GM21515 (cell line): ENCODE measurements around the gene ARHGEF17.

ENCODE experiments used
- ATAC-seq: cut with Tn5 transposase; IDR thresholded peaks from one replicate; pipeline ENCODE4 v1.9.1; 2021; ENCODE audit not compliant: unreplicated experiment

ARHGEF17 gene

DNA sequence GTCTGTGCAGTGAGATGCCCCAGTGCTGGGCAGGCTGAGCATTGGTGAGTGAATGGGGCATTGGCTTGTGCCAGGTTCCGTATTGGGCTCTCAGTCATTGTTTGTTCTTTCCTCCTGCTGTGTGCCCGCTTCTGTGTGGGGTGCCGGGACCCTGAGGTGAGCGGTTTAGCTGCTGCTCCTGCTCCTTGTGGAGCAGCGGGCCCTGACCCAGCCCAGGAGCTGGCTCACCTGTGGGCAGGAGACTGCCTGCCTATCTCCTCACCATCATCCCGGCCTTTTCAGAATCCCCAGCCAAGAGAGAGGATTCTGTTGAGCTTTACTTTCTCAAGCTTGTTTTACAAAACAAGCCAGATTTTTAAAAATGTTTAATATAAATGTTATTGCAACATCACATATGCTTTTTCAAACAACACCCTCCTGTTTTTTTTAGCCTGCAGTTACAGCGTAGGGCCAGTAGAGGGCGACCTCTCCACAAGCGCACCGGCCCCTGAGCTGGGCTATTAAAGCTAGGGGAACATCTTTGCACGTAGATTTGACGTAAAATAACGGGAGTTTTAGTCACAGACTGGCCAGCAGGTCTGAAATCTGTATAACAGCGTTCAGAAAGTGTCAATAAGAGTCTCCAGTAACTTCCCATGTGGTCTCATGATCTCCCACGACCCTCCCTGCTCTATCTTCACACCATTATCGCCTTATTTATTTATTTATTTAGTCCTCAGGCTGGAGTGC lies 43.0 kb downstream of the ARHGEF17 start:
- no peak for ATAC-seq

DNA sequence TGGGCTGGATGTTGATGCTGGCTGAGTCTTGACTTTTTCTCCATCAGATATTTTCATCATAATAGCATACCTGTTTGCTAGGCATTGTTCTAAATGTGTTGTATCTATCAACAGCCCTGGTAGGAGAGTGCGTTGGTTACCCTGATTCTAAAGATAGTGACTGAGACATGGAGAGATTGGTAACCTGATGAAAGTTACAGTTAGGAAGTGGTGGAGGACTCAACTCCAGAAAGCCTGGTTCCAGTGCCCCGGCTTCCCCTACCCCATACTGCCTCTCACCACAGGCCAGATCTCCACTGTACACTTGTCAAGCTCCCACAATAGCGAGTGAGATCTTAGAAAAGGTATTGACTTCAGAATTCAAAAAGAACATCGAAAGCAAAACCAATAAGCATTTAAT lies 45.3 kb downstream of the ARHGEF17 start:
- no peak for ATAC-seq

- ATAC-seq, result no peak
Measured at GRCh38 chr11:73355109-73355508, 47.0 kb downstream of the ARHGEF17 start.

DNA sequence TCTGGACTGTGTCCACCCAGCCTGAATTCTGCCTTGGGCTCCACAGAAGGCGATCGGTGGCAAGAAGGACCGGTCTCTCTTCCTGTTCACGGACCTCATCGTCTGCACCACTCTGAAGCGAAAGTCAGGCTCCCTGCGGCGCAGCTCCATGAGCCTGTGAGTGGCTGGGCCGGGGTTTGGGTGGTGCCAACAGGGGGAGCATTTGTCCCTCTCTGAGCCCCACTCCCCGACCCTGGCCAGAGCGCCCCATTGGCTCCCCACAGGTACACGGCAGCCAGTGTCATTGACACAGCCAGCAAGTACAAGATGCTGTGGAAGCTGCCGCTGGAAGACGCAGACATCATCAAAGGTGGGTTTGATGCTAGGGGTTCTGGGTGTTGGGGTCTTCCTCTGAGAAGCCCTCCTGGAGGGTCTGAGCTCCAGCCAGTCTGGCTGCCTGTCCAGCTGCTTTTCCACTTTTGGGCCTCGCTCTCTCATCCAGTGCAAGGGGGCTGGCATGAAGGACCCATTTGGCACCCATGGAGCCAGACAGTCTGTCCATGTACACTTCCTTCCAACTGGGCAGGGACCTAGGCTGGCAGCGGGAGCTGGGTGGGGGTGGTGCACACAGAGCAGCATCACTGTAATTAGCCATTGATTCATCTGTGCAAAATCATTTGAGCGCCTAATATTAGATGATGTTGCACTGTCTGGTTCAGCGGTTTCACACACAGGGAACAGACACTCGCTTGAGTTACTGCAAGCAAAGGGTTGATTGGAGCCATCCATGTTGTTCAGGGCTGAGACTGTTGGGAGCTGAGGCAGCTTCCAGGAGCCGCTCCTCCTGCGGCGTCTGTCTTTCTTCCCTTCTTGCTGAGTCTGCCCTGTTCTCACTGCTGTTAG lies 49.1 kb downstream of the ARHGEF17 start:
- no peak for ATAC-seq

- ATAC-seq, result no peak
Measured at GRCh38 chr11:73358071-73358470, 50.0 kb downstream of the ARHGEF17 start.

- no peak for ATAC-seq
Measured at GRCh38 chr11:73359341-73359740, 51.3 kb downstream of the ARHGEF17 start.

DNA sequence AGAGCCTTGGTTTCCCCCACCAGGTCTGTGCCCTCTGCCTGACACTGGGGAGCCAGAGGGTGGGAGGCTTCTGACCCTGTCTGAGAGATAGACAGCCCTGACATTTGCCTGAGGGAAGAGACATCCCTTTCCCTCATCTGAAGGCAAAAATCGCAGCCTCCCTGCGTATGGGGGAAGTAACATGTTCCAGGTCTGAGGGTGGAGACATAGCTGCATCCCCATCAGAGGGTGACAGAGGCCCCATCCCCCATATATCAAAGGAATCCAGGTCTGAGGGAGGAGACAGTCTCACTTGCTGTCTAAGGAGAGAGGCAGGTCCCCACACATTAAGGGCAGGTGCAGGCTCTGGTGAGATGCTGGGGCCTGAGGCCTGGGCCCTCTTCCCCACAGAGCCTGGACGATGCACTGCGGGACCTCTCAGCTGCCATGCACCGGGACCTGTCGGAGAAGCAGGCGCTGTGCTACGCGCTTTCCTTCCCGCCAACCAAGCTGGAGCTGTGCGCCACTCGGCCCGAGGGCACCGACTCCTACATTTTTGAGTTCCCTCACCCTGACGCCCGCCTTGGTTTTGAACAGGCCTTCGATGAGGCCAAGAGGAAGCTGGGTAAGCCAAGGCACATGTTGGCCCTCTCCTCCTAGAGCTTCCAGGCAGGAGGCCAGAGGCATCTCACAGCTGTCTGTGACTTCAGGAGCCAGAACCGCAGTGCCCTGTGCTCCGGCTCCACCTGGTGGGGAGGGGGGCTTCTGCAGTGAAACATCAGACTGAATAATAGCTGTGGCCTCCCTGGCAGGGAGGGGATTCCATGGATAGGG lies 52.1 kb downstream of the ARHGEF17 start:
- ATAC-seq, result no peak

GRCh38 chr11:73360743-73361369 lies 52.8 kb downstream of the ARHGEF17 start:
- ATAC-seq, result no peak

DNA sequence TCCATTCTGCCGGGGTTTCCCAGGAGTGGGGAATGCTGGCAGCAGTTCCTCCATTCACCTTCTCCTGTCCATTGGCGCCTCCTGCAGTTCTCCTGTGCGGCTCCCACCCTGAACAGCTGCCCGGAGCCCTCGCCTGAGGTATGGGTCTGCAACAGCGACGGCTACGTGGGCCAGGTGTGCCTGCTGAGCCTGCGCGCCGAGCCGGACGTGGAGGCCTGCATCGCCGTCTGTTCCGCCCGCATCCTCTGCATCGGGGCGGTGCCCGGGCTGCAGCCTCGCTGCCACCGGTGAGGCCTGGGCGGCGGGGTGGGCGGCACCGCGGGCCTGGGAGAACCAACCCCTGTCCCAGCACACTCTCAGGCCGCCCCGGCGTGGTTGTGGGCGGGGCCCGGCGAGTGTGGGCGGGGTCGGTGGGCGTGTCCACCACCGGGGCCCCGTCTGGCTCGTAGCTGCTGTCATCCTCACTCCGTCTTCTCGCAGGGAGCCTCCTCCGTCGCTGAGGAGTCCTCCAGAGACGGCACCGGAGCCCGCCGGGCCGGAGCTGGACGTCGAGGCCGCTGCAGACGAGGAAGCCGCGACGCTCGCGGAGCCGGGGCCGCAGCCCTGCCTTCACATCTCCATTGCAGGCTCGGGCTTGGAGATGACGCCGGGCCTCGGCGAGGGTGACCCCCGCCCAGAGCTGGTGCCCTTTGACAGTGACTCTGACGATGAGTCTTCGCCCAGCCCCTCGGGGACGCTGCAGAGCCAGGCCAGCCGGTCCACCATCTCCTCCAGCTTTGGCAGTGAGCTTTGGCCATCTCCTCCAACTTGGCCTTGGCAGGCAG lies 54.1 kb downstream of the ARHGEF17 start:
- no peak for ATAC-seq

GRCh38 chr11:73363147-73363546 lies 55.1 kb downstream of the ARHGEF17 start:
- no peak for ATAC-seq

DNA sequence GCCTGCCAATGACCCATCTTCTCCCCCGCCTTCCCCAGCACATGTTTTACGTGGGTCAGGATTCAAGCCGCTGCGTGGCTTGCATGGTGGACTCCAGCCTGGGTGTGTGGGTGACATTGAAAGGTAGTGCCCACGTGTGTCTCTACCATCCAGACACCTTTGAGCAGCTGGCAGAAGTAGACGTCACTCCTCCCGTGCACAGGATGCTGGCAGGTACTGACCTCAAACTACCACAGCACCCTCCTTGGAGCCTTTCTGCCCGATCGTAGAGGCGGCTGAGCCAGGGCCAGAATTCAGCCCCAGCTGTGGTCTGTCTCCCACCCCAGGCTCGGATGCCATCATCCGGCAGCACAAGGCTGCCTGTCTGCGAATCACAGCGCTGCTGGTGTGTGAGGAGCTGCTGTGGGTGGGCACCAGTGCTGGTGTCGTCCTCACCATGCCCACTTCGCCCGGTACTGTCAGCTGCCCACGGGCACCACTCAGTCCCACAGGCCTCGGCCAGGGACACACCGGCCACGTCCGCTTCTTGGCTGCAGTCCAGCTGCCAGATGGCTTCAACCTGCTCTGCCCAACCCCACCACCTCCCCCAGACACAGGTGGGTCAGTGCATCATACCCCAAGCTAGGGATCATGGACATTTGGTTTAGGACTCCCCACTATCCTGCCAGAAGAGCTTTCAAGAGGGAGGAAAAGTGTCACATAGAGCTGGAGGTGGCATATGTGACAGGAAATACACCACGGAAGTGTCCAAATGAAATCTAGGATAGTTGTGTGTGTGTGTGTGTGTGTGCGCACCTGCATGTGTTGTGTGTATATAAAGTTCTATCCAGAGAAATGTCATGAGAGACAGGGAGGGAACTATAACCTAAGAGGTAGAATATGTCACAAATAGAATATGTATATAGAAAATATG lies 57.5 kb downstream of the ARHGEF17 start:
- ATAC-seq, result no peak

- no peak for ATAC-seq
Measured at GRCh38 chr11:73366265-73366610, 58.2 kb downstream of the ARHGEF17 start.

DNA sequence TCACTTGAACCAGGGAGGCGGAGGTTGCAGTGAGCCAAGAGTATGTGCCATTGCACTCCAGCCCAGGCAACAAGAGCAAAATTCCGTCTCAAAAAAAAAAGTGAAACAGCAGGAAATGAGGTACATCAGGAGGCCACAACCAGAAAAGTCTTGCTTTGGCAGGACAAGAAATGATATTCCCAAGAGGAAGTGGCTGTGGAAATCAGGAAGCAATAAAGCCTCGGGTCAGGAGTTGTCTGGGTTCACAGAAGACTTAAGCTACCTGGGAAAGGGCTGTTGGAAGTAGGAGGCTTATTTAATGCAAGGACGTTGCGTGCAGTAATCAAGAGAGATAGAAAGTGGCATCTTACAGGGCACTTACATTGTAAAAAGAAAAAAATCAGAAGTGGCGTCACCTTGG lies 58.9 kb downstream of the ARHGEF17 start:
- ATAC-seq, result no peak

- no peak for ATAC-seq
Measured at GRCh38 chr11:73367482-73368024, 59.5 kb downstream of the ARHGEF17 start.

DNA sequence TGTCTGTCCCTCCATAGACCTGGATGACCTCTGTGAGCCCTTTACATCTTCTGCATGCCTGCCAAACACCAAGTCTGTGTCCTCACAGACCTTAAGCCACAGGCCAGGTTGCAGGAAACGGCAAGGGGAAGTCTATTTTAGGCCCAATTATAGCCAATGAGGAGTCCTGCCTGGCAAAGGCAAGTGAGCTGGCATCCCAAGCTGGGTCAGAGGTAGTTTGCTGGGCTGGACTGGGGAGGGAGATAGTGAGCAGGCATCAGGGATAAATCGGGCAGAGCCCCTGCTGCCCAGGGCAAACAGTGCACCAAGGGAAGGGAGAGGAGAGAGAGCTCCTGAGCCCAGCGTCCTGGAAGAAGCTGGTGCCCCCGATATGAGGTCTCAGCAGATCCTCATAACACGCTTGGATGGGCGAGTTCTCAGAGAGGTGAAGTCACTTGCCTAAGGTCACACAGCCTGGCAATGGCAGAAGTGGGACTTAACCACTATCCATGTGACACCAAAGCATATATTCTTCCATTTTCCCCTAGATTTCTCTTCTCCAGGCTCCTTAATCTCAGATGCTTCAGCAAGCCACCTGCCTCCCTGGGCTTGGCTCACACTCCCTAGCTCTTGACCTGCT lies 64.4 kb downstream of the ARHGEF17 start:
- no peak for ATAC-seq

DNA sequence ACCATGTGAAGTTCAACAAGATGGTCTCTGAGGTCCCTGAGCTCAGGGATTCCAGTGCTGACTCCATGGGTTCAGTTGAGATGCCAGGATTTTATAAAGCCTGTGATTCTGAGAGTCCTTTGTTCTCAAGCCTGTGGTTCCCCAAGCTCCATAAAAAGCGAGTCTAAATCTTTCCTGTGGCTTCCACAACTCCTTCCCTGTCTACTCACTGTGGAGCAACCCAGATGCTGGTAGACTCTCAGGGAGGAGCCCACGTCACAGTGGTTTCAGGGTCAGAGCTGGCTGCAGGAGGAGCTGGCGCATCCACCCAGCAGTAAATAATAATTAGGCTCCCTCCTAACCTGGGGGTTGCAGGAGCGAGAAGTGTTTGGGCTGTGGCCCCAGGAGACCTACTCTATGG lies 66.1 kb downstream of the ARHGEF17 start:
- ATAC-seq, result no peak

DNA sequence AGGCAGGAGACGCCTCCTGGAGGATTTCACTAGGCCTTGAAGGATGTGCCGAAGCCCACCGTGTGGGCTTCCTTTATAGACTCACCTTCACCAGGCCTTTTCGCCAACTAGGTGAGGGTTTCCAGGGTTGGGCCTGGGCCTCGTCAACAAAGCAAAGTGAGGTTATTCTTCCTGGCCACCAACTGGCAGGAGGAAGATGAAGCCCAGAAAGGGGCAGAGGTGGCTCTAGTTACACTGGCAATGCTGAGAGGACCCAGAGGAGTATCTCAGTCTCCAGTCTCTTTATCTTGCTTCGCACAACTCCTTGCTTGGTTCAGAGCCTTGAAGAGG lies 67.7 kb downstream of the ARHGEF17 start:
- ATAC-seq, result no peak

DNA sequence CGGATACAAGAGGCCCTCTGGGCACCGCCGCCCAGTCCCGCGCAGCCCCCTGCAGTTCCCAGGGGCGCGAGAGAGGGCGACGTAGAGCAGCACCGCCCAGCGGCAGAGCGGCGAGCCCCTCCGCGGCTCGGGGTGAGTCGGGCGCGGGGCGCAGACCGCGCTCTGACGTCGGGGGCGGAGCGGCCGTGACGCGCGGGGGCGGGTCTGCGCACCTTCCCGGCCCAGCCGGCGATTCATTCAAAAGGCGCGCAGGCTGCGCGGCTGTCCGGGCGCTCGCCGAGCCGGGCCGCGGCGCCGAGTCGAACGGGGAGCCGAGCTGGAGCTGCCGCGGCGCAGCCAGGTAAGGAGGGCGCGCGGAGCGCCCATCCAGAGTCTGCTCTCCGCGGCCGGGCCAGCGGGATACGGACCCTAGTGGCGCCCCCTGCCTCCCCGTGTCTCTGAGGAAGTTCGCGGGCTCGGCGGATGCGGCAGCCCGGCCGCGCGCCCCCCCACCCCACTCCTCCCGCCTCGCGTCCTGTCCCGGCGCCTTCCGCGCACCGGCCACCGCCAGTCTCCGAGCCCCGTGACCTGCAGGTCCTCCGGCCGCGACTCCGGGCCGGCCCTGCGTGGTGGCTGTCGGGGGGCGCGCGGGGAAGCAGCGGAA lies 68.2 kb downstream of the ARHGEF17 start, which contains the start of gene RELT:
TSS of gene RELT (plus strand) at position 240 of the 643 bp plus-strand sequence. CDS start 12,738 bp downstream, outside the sequence.
- ATAC-seq, result peak; percentile 70
